Endothelial cell of umbilical vein (primary cell): ENCODE results near the gene TXNRD2. TPM values are rescaled to one million over a fixed set of nuclear protein-coding genes. Genes with fewer than 3 reads are reported as not detected.

Experiments used
- BruUV-seq: library from RNA; stranded (reverse); fragments of 400-500 nt; replicated peaks from 2 replicates; lab custom pipeline; 2021; lab: Mats Ljungman, UMichigan
- CTCF ChIA-PET: fragments of 300-600, 350-600 bp; sonication (Branson Sonifier 250); formaldehyde crosslinking; loops from one replicate; lab custom pipeline; 2021; ENCODE audit warnings: antibody characterized with exemption, inconsistent platforms; lab: Charles Lee
- POLR2A ChIA-PET: fragments of 300-600, 350-600 bp; sonication (Branson Sonifier 250); formaldehyde crosslinking; loops from one replicate; lab custom pipeline; 2021; ENCODE audit warnings: antibody characterized with exemption, inconsistent platforms; lab: Charles Lee
- DNase-seq: peaks from one replicate; pipeline ENCODE4 v3.0.0-alpha.2; 2011; ENCODE audit warnings: low read depth, low spot score
- FAIRE-seq: peaks from 2 replicates; lab custom pipeline; 2011; peaks lifted over from hg19 to GRCh38; lab: Jason Lieb, UNC
- H2AFZ ChIP-seq: 2 replicates; pipeline ENCODE4 v1.6.0; 2012; ENCODE audit warnings: low read depth, low read length, control low read depth, inconsistent platforms
- H3K27ac ChIP-seq: 2 replicates; pipeline ENCODE4 v1.5.1; 2011; ENCODE audit warnings: low read depth, mild to moderate bottlenecking, control low read depth, low read length, moderate library complexity; ENCODE audit not compliant: insufficient read depth
- H3K27me3 ChIP-seq, 2 experiments: 2 replicates each; pipeline versions ENCODE4 v1.6.0 to v1.6.1; 2011; ENCODE audit warnings: low read length in 2 of 2, mixed read lengths in 1 of 2; ENCODE audit not compliant: control insufficient read depth in 2 of 2, insufficient read depth in 2 of 2
- H3K36me3 ChIP-seq, 2 experiments: 2 replicates in 1 of 2; 3 replicates in 1 of 2; pipeline ENCODE4 v1.5.1; 2011; ENCODE audit warnings: low read length in 2 of 2, mild to moderate bottlenecking in 1 of 2, moderate library complexity in 1 of 2; ENCODE audit not compliant: control insufficient read depth in 2 of 2, insufficient read depth in 2 of 2; ENCODE audit errors: extremely low read depth in 1 of 2
- H3K4me1 ChIP-seq: 3 replicates; pipeline ENCODE4 v1.5.1; 2011; ENCODE audit warnings: mild to moderate bottlenecking, low read length; ENCODE audit not compliant: control insufficient read depth, insufficient read depth; ENCODE audit errors: extremely low read depth
- H3K4me2 ChIP-seq: 2 replicates; pipeline ENCODE4 v1.6.1; 2011; ENCODE audit warnings: low read length, control low read depth, mixed read lengths; ENCODE audit not compliant: insufficient read depth
- H3K4me3 ChIP-seq, 3 experiments: fragments of 200-600 bp in 1 of 3; sonication (generic), shearing (Covaris generic) in 1 of 3; replicated peaks in 1 of 3; 2 replicates each; pipeline ENCODE4 v1.5.1; 2011 to 2016; ENCODE audit warnings: control low read depth in 3 of 3, low read length in 3 of 3, mild to moderate bottlenecking in 2 of 3, inconsistent platforms in 1 of 3, low read depth in 1 of 3, moderate library complexity in 1 of 3; ENCODE audit not compliant: insufficient read depth in 1 of 3
- H3K79me2 ChIP-seq: 2 replicates; pipeline ENCODE4 v1.6.0; 2012; ENCODE audit warnings: low read length, inconsistent platforms; ENCODE audit not compliant: control insufficient read depth, insufficient read depth
- H3K9ac ChIP-seq: replicated peaks from 2 replicates; pipeline ENCODE3; 2011; ENCODE audit warnings: low read length, control low read depth; ENCODE audit not compliant: insufficient read depth; ENCODE audit errors: extremely low read depth
- H3K9me1 ChIP-seq: replicated peaks from 3 replicates; pipeline ENCODE4 v1.6.0; 2011; ENCODE audit warnings: mild to moderate bottlenecking, low read length; ENCODE audit not compliant: control insufficient read depth, insufficient read depth; ENCODE audit errors: extremely low read depth
- H3K9me3 ChIP-seq: replicated peaks from 2 replicates; pipeline ENCODE4 v1.5.1; 2012; ENCODE audit warnings: low read length, inconsistent platforms; ENCODE audit not compliant: control insufficient read depth, insufficient read depth
- H4K20me1 ChIP-seq: replicated peaks from 2 replicates; pipeline ENCODE3; 2011; ENCODE audit warnings: mild to moderate bottlenecking, low read length; ENCODE audit not compliant: control insufficient read depth, insufficient read depth; ENCODE audit errors: extremely low read depth
- EZH2 ChIP-seq: IDR thresholded peaks from 2 replicates; pipeline ENCODE4 v1.6.1; 2012; ENCODE audit warnings: borderline replicate concordance, low read depth, mild to moderate bottlenecking, moderate library complexity, low read length, inconsistent platforms; ENCODE audit not compliant: severe bottlenecking
- FOS ChIP-seq: IDR thresholded peaks from 2 replicates; pipeline ENCODE4 v1.6.1; 2011; ENCODE audit warnings: mild to moderate bottlenecking, low read length, moderate library complexity, borderline replicate concordance; ENCODE audit not compliant: insufficient read depth
- GATA2 ChIP-seq: IDR thresholded peaks from 2 replicates; pipeline ENCODE4 v1.7.0; 2011; ENCODE audit warnings: low read depth, mild to moderate bottlenecking, moderate library complexity, mixed read lengths, low read length; ENCODE audit not compliant: insufficient read length, insufficient read depth
- JUN ChIP-seq: IDR thresholded peaks from 2 replicates; pipeline ENCODE4 v1.6.1; 2011; ENCODE audit warnings: borderline replicate concordance, low read depth; ENCODE audit not compliant: insufficient read length, insufficient read depth
- MYC ChIP-seq: IDR thresholded peaks from one replicate; pipeline ENCODE4 v1.6.1; 2011; ENCODE audit warnings: mild to moderate bottlenecking, low read depth, low read length
- POLR2A ChIP-seq: IDR thresholded peaks from 2 replicates; pipeline ENCODE4 v1.6.1; 2012; ENCODE audit warnings: low read depth, mild to moderate bottlenecking, control low read depth, low read length
- POLR2AphosphoS5 ChIP-seq: IDR thresholded peaks from 2 replicates; pipeline ENCODE4 v1.6.1; 2012; ENCODE audit warnings: low read depth, mild to moderate bottlenecking, control low read depth, low read length, moderate library complexity; ENCODE audit not compliant: insufficient read depth
- dilution Hi-C: fragments of 300-500 bp; cut with MboI; formaldehyde crosslinking; loops from one replicate; pipeline ENCODE4 v1.15.0; 2019; ENCODE audit warnings: low sequenced_read_pairs; ENCODE audit not compliant: extremely low pct_ligation_motif_present
- intact Hi-C: fragments of 100-400 bp; cut with micrococcal nuclease; formaldehyde crosslinking; loops from one replicate; pipeline ENCODE4 v1.10.0; 2022
- polyA plus RNA-seq, 4 experiments: library from polyadenylated mRNA; depleted of rRNA in 3 of 4; stranded (reverse) in 3 of 4; unstranded in 1 of 4; fragments of >200 nt; gene quantifications; 2 replicates each; pipeline versions ENCODE4 v1.2.1 to v1.2.3, GENCODE V29; 2011 to 2012; ENCODE audit warnings: missing spikeins in 1 of 4
- total RNA-seq: library from RNA; stranded (reverse); gene quantifications from 2 replicates; pipeline ENCODE4 v1.2.3, GENCODE V29; 2021
- TF ChIP-seq, protein P1 (sequence below), 2 donors: IDR thresholded peaks; 1 replicate in 1 of 2; 2 replicates in 1 of 2; pipeline ENCODE4 v1.5.1; 2011; ENCODE audit warnings: low read length in 2 of 2, mild to moderate bottlenecking in 2 of 2, moderate library complexity in 2 of 2, control low read depth in 1 of 2, inconsistent platforms in 1 of 2, low read depth in 1 of 2; ENCODE audit not compliant: insufficient read depth in 1 of 2; ENCODE audit errors: extremely low read depth in 1 of 2
- TF ChIP-seq, protein P2 (sequence below): IDR thresholded peaks from 2 replicates; pipeline ENCODE4 v1.6.1; 2011; ENCODE audit not compliant: insufficient read depth, insufficient read length

The TXNRD2 gene
- total and polyA plus RNA-seq, 2 donors (not counting 3 experiments of a cell fraction or from before 2014, with no cell fraction given) = 211 to 440 TPM

DNA sequence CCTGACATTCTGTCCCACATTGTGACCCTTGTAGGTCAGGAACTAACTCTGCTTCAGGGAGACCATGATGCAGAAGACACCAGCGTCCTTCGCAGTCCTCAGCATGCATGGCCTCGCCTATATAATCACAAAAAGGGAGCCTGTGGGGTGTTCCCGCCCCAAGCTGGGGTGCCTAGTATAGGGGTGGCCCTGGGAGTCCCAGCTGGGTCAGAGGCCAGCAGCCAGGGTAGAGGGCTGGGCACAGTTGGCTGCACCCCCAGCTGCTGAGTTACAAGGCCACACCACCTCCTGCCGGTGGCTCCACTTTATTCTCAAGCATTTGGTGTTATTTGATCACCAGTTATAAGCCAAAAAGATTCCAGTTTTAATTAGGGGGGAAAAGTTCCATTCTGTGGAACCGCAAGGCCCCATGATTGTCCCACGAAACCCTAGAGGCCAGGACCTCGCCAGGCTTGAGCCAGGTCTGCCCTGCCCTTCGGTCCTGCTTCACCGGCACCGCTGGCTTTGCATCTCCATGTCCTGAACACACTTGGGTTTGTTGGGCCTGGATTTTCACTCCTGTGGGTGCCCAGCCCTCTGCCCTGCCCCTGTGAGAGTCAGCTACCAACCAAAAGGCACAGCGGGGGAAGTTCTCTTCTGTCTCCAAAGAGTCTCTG, 72.0 kb downstream of the TXNRD2 start:
- H2AFZ ChIP-seq = no peak overlapping the region
- dilution Hi-C loops = no loop called here
- CTCF ChIA-PET = interaction anchor here (2.3 kb wide), 1 partner anchor 139 kb away, joined by 12 read pairs; no protein-coding TSS in a partner anchor
- BruUV-seq = no TSS peak
- H3K4me3 ChIP-seq = no peak overlapping the region
- H4K20me1 ChIP-seq = no peaks in the 10 kb centered on the region
- POLR2A ChIA-PET = no interaction called here
- no peak for DNase-seq
- H3K4me1 ChIP-seq = peaks cover 7% of the 10 kb centered on the region
- no peaks in the 10 kb centered on the region for H3K9me3 ChIP-seq
- intact Hi-C loops = no loop called here
- no peaks in the 10 kb centered on the region for H3K9me1 ChIP-seq
- no peak overlapping the region for H3K4me2 ChIP-seq
- no peak overlapping the region for H3K27ac ChIP-seq
- no peaks in the 10 kb centered on the region for H3K27me3 ChIP-seq
- no peak overlapping the region for H3K9ac ChIP-seq
- no peak for TF ChIP-seq FOS
- no peak for TF ChIP-seq POLR2A
- TF ChIP-seq, protein P1, sequence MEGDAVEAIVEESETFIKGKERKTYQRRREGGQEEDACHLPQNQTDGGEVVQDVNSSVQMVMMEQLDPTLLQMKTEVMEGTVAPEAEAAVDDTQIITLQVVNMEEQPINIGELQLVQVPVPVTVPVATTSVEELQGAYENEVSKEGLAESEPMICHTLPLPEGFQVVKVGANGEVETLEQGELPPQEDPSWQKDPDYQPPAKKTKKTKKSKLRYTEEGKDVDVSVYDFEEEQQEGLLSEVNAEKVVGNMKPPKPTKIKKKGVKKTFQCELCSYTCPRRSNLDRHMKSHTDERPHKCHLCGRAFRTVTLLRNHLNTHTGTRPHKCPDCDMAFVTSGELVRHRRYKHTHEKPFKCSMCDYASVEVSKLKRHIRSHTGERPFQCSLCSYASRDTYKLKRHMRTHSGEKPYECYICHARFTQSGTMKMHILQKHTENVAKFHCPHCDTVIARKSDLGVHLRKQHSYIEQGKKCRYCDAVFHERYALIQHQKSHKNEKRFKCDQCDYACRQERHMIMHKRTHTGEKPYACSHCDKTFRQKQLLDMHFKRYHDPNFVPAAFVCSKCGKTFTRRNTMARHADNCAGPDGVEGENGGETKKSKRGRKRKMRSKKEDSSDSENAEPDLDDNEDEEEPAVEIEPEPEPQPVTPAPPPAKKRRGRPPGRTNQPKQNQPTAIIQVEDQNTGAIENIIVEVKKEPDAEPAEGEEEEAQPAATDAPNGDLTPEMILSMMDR (IDR thresholded peaks at IDR 0.05; ENCODE audit: extremely low read depth in 1 of 2, insufficient read depth in 1 of 2, low read depth in 1 of 2, low read length in 2 of 2) = no peak
- no peak for TF ChIP-seq EZH2
- TF ChIP-seq JUN = no peak
- no peak for TF ChIP-seq GATA2
- TF ChIP-seq POLR2AphosphoS5 = no peak
- TF ChIP-seq, protein P2, sequence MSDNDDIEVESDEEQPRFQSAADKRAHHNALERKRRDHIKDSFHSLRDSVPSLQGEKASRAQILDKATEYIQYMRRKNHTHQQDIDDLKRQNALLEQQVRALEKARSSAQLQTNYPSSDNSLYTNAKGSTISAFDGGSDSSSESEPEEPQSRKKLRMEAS = no peak
- no peak for TF ChIP-seq MYC
- FAIRE-seq = no peak
- no peaks in the 10 kb centered on the region for H3K79me2 ChIP-seq
- H3K36me3 ChIP-seq = no peaks in the 10 kb centered on the region
